Mucosa of stomach (tissue), 1 donor: ENCODE data around the gene TMEM14A.

ENCODE experiments used
- H3K27me3 ChIP-seq: one replicate; pipeline ENCODE4 v1.7.0; 2013; ENCODE audit warnings: mild to moderate bottlenecking, low read length; ENCODE audit not compliant: control insufficient read depth, insufficient read depth
- H3K36me3 ChIP-seq: one replicate; pipeline ENCODE4 v1.7.0; 2013; ENCODE audit warnings: low read length; ENCODE audit not compliant: control insufficient read depth, insufficient read depth
- H3K4me1 ChIP-seq: one replicate; pipeline ENCODE4 v1.7.0; 2013; ENCODE audit warnings: mild to moderate bottlenecking, low read length; ENCODE audit not compliant: control insufficient read depth, insufficient read depth
- H3K4me3 ChIP-seq: one replicate; pipeline ENCODE4 v1.7.0; 2013; ENCODE audit warnings: low read length
- H3K9ac ChIP-seq: one replicate; pipeline ENCODE4 v1.7.0; 2013; ENCODE audit warnings: mild to moderate bottlenecking, low read length, moderate library complexity
- H3K9me3 ChIP-seq: one replicate; pipeline ENCODE4 v1.7.0; 2013; ENCODE audit warnings: mild to moderate bottlenecking, low read length, moderate library complexity; ENCODE audit not compliant: control insufficient read depth
- donor health status: Pancreatic carcinoma.

Gene TMEM14A

GRCh38 chr6:52728394-52728793, 57.5 kb downstream of the TMEM14A start:
- Histone ChIP-seq H3K9ac (no peak overlapping the region), H3K4me3 (no peak overlapping the region), H3K36me3 (no peaks in the 10 kb centered on the region), H3K4me1 (peaks cover 60% of the 10 kb centered on the region), H3K27me3 (no peaks in the 10 kb centered on the region), H3K9me3 (no peaks in the 10 kb centered on the region)

DNA sequence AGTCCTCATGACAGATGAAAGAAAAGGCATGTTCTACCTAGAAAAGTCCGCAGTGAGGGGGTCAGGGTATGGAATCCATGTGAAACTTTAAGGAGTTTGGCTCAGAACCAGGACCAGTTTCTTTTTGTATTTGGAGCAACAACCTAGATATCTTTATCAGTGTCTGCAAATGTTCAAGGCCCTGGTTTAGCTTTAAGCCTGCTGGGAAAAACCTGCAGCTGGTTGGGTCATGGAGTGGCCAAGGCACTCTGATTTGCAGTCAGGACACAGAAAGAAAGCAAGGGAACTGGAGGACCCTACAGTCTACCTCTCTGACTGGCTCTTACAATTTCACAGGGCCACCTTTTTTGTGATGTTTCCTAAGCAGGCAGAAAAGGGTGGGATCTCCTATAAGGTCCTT, 58.7 kb downstream of the TMEM14A start:
- no peaks in the 10 kb centered on the region for H3K36me3 ChIP-seq
- peaks cover 56% of the 10 kb centered on the region for H3K4me1 ChIP-seq
- no peaks in the 10 kb centered on the region for H3K27me3 ChIP-seq
- H3K4me3 ChIP-seq: no peak overlapping the region
- no peak overlapping the region for H3K9ac ChIP-seq
- no peaks in the 10 kb centered on the region for H3K9me3 ChIP-seq

DNA sequence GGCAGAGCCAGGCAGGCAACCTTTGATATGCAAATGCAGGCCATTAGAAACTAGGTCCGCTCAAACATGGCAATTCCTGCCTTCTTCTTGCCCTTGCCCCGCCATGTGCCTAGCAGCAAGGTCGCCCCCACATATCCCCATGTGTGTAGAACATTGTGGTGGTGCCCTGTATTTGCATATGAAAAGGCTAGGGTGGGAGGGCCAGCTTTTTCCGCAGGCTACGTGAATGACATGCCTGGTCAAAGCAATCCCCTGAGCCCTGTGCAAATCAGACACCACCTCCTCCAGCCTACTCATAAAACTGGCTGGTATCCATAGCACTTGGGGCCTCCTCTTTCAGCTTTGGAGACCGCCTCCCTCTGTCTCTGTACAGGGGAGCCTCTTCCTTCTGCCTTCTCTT, 60.8 kb downstream of the TMEM14A start:
- Histone ChIP-seq H3K9ac (no peak overlapping the region), H3K36me3 (no peaks in the 10 kb centered on the region), H3K4me3 (no peak overlapping the region), H3K9me3 (no peaks in the 10 kb centered on the region), H3K27me3 (no peaks in the 10 kb centered on the region), H3K4me1 (peaks cover 49% of the 10 kb centered on the region)

GRCh38 chr6:52733172-52733571, 62.3 kb downstream of the TMEM14A start:
- H3K9me3 ChIP-seq: no peaks in the 10 kb centered on the region
- H3K4me3 ChIP-seq: no peak overlapping the region
- H3K27me3 ChIP-seq: no peaks in the 10 kb centered on the region
- H3K9ac ChIP-seq: no peak overlapping the region
- H3K36me3 ChIP-seq: no peaks in the 10 kb centered on the region
- peaks cover 38% of the 10 kb centered on the region for H3K4me1 ChIP-seq

- no peak overlapping the region for H3K9ac ChIP-seq
- peaks cover 31% of the 10 kb centered on the region for H3K4me1 ChIP-seq
Measured at GRCh38 chr6:52734072-52734471, 63.2 kb downstream of the TMEM14A start.

GRCh38 chr6:52735071-52735470, 64.2 kb downstream of the TMEM14A start:
- no peak overlapping the region for H3K9ac ChIP-seq
- H3K9me3 ChIP-seq: no peaks in the 10 kb centered on the region
- H3K27me3 ChIP-seq: no peaks in the 10 kb centered on the region
- no peaks in the 10 kb centered on the region for H3K36me3 ChIP-seq
- no peak overlapping the region for H3K4me3 ChIP-seq
- H3K4me1 ChIP-seq: peaks cover 22% of the 10 kb centered on the region

More at GRCh38 chr6:52734072-52734471, 63.2 kb downstream of the TMEM14A start:
- H3K4me3 ChIP-seq: no peak overlapping the region
- H3K9me3 ChIP-seq: no peaks in the 10 kb centered on the region
- no peaks in the 10 kb centered on the region for H3K36me3 ChIP-seq
- H3K27me3 ChIP-seq: no peaks in the 10 kb centered on the region

DNA sequence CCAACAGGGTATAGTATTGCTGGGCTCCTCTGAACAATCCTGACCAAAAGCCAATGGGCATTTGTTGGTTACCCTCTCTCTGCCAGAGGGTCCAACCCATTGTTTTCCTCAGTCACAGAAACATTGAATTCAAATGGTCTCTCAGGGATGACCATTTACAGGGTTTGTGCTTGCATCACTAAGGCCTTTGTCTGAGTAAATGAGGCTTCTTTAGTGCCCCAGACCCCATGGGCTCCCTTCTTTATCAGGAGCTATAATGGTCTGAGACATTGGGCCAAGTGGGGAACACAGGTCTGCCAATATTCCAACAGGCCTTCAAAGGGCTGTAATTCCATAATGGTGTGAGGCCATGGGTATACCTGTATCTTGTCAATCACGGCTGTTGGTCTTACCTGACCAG, 65.2 kb downstream of the TMEM14A start:
- H3K4me1 ChIP-seq: peaks cover 22% of the 10 kb centered on the region
- no peaks in the 10 kb centered on the region for H3K9me3 ChIP-seq
- H3K27me3 ChIP-seq: no peaks in the 10 kb centered on the region
- H3K9ac ChIP-seq: no peak overlapping the region
- H3K4me3 ChIP-seq: no peak overlapping the region
- no peaks in the 10 kb centered on the region for H3K36me3 ChIP-seq
